ENCODE measurements around the gene GNB1L.

GNB1L gene

GRCh38 chr22:19783586-19784383, 70.9 kb downstream of the GNB1L start:
- ATAC-seq: no peak

GRCh38 chr22:19782533-19782932, 72.1 kb downstream of the GNB1L start:
- ATAC-seq: no peak
- TF ChIP-seq CREB5 (CRISPR knock-in tag; IDR thresholded peaks at IDR 0.05; ENCODE audit: low read depth) (no peak), ZNF565 (CRISPR knock-in tag; conservative IDR thresholded peaks at IDR 0.05; ENCODE audit: low read depth) (no peak), TSHZ2 (CRISPR knock-in tag; IDR thresholded peaks at IDR 0.05) (no peak)

More at GRCh38 chr22:19783586-19784383, 70.9 kb downstream of the GNB1L start:
- TF ChIP-seq TCF4 (CRISPR knock-in tag; IDR thresholded peaks at IDR 0.05; ENCODE audit: borderline replicate concordance) (no peak), TOX (CRISPR knock-in tag; IDR thresholded peaks at IDR 0.05; ENCODE audit: borderline replicate concordance) (no peak), CSDC2 (CRISPR knock-in tag; IDR thresholded peaks at IDR 0.05) (no peak), ARNTL (CRISPR knock-in tag; IDR thresholded peaks at IDR 0.05; ENCODE audit: borderline replicate concordance, low read depth) (no peak), CSRNP3 (CRISPR knock-in tag; IDR thresholded peaks at IDR 0.05) (no peak), TSHZ2 (CRISPR knock-in tag; IDR thresholded peaks at IDR 0.05) (no peak), GLIS3 (CRISPR knock-in tag; IDR thresholded peaks at IDR 0.05) (no peak), PPARA (CRISPR knock-in tag; IDR thresholded peaks at IDR 0.05; ENCODE audit: borderline replicate concordance) (no peak), ZNF70 (CRISPR knock-in tag; IDR thresholded peaks at IDR 0.05) (no peak), ZFP3 (CRISPR knock-in tag; IDR thresholded peaks at IDR 0.05) (no peak), ZC3H10 (CRISPR knock-in tag; IDR thresholded peaks at IDR 0.05) (no peak), ZNF565 (CRISPR knock-in tag; conservative IDR thresholded peaks at IDR 0.05; ENCODE audit: low read depth) (no peak)

- no peak for TF ChIP-seq TOX (CRISPR knock-in tag; IDR thresholded peaks at IDR 0.05; ENCODE audit: borderline replicate concordance)
- no peak for TF ChIP-seq RARB (CRISPR knock-in tag; IDR thresholded peaks at IDR 0.05)
- no peak for TF ChIP-seq ZNF565 (CRISPR knock-in tag; conservative IDR thresholded peaks at IDR 0.05; ENCODE audit: low read depth)
- no peak for TF ChIP-seq SNAI2 (CRISPR knock-in tag; IDR thresholded peaks at IDR 0.05)
- TF ChIP-seq POU6F1 (CRISPR knock-in tag; IDR thresholded peaks at IDR 0.05; ENCODE audit: borderline replicate concordance, low read depth): no peak
- TF ChIP-seq ZFP30 (CRISPR knock-in tag; IDR thresholded peaks at IDR 0.05): no peak
- no peak for TF ChIP-seq CSDC2 (CRISPR knock-in tag; IDR thresholded peaks at IDR 0.05)
- TF ChIP-seq ARNTL (CRISPR knock-in tag; IDR thresholded peaks at IDR 0.05; ENCODE audit: borderline replicate concordance, low read depth): no peak
- no peak for TF ChIP-seq ZNF70 (CRISPR knock-in tag; IDR thresholded peaks at IDR 0.05)
- TF ChIP-seq ZC3H10 (CRISPR knock-in tag; IDR thresholded peaks at IDR 0.05): no peak
- TF ChIP-seq ZFP3 (CRISPR knock-in tag; IDR thresholded peaks at IDR 0.05): no peak
- TF ChIP-seq ISL1 (CRISPR knock-in tag; IDR thresholded peaks at IDR 0.05): no peak
- no peak for TF ChIP-seq BACH2 (CRISPR knock-in tag; IDR thresholded peaks at IDR 0.05; ENCODE audit: borderline replicate concordance)
- no peak for TF ChIP-seq GLIS3 (CRISPR knock-in tag; IDR thresholded peaks at IDR 0.05)
- no peak for TF ChIP-seq CREB5 (CRISPR knock-in tag; IDR thresholded peaks at IDR 0.05; ENCODE audit: low read depth)
- TF ChIP-seq ZNF8 (CRISPR knock-in tag; IDR thresholded peaks at IDR 0.05): no peak
- TF ChIP-seq PATZ1 (CRISPR knock-in tag; IDR thresholded peaks at IDR 0.05; ENCODE audit: borderline replicate concordance): no peak
- no peak for TF ChIP-seq TCF4 (CRISPR knock-in tag; IDR thresholded peaks at IDR 0.05; ENCODE audit: borderline replicate concordance)
- ATAC-seq: no peak
Measured at GRCh38 chr22:19779685-19780268, 74.9 kb downstream of the GNB1L start.

Measured in SK-N-SH treated with all-trans-retinoic acid at 6 μM for 48 hours (cell line).